Measurements from ENCODE around the gene HABP4. TPM values are rescaled to one million over a fixed set of nuclear protein-coding genes. Genes with fewer than 3 reads are reported as not detected.

Gene HABP4
- total RNA-seq, 4 donors from 2014 or later: 9.2 to 23.4 (median 14.2) TPM

DNA sequence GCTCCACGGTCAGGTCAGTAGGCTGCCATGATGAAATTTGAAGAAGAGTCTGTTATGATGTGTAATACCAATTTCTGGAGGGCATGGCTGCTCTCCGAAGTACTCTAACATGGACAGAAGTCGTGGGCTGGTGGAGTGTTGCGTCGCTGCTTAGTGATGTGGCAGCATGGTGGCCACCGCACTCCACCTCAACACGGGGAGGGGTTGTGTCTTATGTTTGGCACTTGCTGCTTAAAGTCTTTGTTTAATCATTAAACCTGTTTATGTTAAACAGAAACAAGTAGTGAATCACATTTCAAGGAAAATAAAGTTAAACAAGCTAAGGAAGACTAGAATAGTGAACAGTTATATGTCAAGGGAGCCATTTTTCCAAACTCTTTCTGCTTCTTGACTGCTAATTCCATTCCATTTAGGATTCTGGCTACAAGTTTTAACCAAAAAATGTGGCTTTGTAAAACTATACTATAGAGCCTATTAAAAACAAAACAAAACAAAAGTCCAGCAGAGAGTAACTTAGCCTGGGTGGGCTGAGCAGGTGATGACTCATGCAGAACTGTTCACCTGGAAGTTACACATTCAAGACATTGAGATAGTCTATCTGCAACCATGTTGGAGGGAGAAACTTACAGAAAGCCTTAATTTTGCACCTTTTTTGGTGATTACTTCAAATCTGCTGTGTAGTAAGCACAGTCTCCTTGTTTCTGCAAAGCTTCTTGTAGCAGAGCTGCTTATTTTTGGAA is 9.5 kb downstream of the HABP4 start:
- DNase-seq (ENCODE audit: low spot score) (no peak), ATAC-seq (ENCODE audit: low FRiP score) (no peak)
- TF ChIP-seq, protein P1, sequence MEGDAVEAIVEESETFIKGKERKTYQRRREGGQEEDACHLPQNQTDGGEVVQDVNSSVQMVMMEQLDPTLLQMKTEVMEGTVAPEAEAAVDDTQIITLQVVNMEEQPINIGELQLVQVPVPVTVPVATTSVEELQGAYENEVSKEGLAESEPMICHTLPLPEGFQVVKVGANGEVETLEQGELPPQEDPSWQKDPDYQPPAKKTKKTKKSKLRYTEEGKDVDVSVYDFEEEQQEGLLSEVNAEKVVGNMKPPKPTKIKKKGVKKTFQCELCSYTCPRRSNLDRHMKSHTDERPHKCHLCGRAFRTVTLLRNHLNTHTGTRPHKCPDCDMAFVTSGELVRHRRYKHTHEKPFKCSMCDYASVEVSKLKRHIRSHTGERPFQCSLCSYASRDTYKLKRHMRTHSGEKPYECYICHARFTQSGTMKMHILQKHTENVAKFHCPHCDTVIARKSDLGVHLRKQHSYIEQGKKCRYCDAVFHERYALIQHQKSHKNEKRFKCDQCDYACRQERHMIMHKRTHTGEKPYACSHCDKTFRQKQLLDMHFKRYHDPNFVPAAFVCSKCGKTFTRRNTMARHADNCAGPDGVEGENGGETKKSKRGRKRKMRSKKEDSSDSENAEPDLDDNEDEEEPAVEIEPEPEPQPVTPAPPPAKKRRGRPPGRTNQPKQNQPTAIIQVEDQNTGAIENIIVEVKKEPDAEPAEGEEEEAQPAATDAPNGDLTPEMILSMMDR (IDR thresholded peaks at IDR 0.05): no peak

DNA sequence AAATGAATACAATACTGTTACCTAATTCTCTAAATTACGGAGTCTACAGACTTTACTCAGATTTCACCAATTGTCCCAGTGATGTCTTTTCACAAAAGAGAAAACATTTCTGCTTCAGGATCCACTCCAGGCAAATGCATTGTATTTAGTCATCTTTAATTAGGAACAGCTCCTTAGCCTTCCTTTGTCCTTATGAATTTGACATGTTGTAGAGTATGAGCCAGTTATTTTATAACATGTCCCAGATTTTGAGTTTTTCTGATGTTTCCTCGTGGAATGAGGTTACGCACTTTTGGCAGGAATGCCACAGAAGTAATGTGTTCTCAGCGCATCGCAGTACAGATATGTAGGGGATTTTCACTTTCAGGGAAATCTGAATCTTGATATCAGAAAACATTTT is 10.5 kb downstream of the HABP4 start:
- TF ChIP-seq, protein P1 (IDR thresholded peaks at IDR 0.05): no peak
- ATAC-seq (ENCODE audit: low FRiP score) (no peak), DNase-seq (ENCODE audit: low spot score) (no peak)

DNA sequence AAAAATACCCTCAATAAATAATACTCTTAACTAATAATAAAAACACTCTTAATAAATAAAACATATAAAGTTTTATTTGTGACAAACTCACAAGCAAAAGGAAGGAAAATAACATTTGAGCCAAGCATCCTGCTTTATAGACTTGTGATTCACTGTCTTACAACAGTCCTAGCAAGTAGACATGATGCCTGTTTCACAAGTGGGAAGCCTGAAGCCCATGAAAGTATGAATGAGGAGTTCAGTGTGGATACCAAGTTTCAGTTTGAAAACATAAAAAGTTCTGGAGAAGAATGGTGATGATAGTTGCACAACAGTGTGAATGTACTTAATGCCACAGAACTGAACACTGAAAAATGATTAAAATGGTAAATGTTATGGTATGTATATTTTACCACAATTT is 10.9 kb downstream of the HABP4 start:
- no peak for ATAC-seq (ENCODE audit: low FRiP score)

DNA sequence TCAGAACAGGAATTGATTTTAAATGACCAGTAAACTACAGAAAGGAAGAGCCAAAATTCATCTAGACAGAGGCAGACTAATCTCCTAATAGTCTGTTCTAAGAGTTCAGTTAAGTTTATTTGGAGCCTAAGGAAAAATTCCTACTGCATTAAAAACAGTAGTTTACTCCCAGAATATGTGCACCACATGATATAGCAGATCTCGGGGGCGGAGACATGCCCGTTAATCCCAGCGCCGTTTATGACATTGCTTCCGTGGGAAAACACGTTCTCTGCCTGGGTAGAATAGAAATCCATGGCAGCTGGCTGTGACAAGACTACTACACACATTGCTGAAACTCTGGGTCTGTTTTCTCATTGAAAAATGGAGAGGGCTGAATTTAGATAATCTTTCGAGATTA is 11.4 kb downstream of the HABP4 start:
- DNase-seq (ENCODE audit: low spot score): no peak
- ATAC-seq (ENCODE audit: low FRiP score): no peak
- TF ChIP-seq, protein P1 (IDR thresholded peaks at IDR 0.05): no peak

More for the DNA sequence above, 10.9 kb downstream of the HABP4 start:
- DNase-seq (ENCODE audit: low spot score): no peak
- TF ChIP-seq, protein P1 (IDR thresholded peaks at IDR 0.05): no peak

DNA sequence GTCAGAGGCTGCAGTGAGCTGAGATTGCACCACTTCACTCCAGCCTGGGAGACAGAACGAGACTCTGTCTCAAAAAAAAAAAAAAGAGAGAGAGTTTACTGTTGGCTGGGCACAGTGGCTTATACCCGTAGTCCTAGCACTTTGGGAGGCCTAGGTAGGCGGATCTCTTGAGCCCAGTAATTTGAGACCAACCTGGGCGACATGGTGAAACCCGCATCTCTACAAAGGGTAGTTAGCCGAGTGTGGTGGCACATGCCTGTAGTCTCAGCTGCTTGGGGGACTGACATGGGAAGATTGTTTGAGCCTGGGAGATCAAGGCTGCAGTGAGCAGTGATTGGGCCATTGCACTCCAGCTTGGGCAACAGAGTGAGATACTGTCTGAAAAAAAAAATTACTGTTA is 12.6 kb downstream of the HABP4 start:
- ATAC-seq (ENCODE audit: low FRiP score) (no peak), DNase-seq (ENCODE audit: low spot score) (no peak)
- TF ChIP-seq, protein P1 (IDR thresholded peaks at IDR 0.05): no peak

DNA sequence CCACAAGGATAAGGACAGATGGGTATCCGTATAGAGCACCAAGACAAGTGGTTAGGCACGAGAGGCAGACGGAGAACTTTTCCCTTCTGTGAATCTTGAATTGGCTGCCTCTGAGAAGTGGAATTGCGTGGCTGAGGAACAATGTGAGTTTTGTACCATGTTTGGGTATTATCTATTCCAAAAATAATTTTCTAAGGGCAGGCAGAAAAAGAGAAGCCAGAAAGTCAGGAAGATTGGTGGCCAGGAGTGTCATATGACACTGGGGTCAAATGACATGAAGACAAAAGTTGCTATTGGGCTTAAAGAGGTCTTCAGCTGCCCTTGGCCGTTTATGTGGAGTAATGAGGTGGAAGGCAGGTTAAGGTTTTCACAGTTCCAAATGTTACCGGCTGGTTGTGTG is 14.5 kb downstream of the HABP4 start:
- TF ChIP-seq, protein P1 (IDR thresholded peaks at IDR 0.05): no peak
- ATAC-seq (ENCODE audit: low FRiP score): no peak

DNA sequence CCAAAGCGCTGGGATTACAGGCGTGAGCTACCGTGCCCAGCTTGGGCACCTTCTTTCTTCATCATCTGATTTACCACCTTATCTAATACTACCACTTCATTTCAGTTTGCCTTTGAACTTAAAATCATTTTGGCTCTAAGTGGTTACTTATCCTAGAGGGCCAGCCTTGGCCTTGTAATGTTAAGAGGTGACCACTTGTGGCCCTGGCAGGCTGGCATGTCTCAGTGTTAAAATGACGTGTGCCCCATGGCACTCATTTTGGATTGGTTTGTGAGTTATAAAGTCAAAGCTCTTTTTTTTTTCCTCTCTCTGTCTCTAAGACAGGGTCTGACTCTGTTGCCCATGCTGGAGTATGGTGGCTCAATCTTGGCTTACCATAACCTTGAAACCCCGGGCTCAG is 17.8 kb downstream of the HABP4 start:
- DNase-seq (ENCODE audit: low spot score) (no peak), ATAC-seq (ENCODE audit: low FRiP score) (no peak)
- TF ChIP-seq, protein P1 (IDR thresholded peaks at IDR 0.05): no peak

More for the DNA sequence above, 14.5 kb downstream of the HABP4 start:
- no peak for DNase-seq (ENCODE audit: low spot score)

Measured in omental fat pad (tissue), 4 donors.